ENCODE data around the gene GNG2. TPM values are rescaled to one million over a fixed set of nuclear protein-coding genes. Genes with fewer than 3 reads are reported as not detected.

Gene GNG2
- total and polyA plus RNA-seq, 9 of the 15 experiments (the other 6 are each of a cell fraction or from before 2014, with no cell fraction given) = 0.18 TPM; not detected in 8

- Histone ChIP-seq H3K27ac (ENCODE audit: extremely low read depth, low read depth, low read length) (no peak overlapping the region), H3K4me1 (replicated peaks in 1 of 2; ENCODE audit: control insufficient read depth in 2 of 2, insufficient read depth in 2 of 2, low read length in 2 of 2) (no peaks in the 10 kb centered on the region), H3K79me2 (ENCODE audit: control insufficient read depth, insufficient read depth, low read length) (no peaks in the 10 kb centered on the region), H3K9ac (ENCODE audit: insufficient read depth in 1 of 2, low read depth in 2 of 2, low read length in 2 of 2) (no peak overlapping the region), H3K4me2 (ENCODE audit: insufficient read depth, low read length) (no peak overlapping the region), H4K20me1 (replicated peaks; ENCODE audit: control insufficient read depth, insufficient read depth, low read length) (no peaks in the 10 kb centered on the region), H3K36me3 (ENCODE audit: control insufficient read depth, insufficient read depth, low read length) (no peaks in the 10 kb centered on the region), H3K4me3 (no peak overlapping the region), H3K9me3 (replicated peaks; ENCODE audit: control insufficient read depth, insufficient read depth, low read depth, low read length) (no peaks in the 10 kb centered on the region), H3K9me1 (ENCODE audit: control insufficient read depth, insufficient read depth, low read length) (no peaks in the 10 kb centered on the region), H2AFZ (ENCODE audit: low read depth, low read length) (no peak overlapping the region), H3K27me3 (ENCODE audit: control insufficient read depth in 2 of 2, insufficient read depth in 2 of 2, low read length in 2 of 2) (no peaks in the 10 kb centered on the region)
- TF ChIP-seq OTX1 (CRISPR knock-in tag; IDR thresholded peaks at IDR 0.05) (no peak), TFAP4 (CRISPR knock-in tag; IDR thresholded peaks at IDR 0.05; ENCODE audit: borderline replicate concordance) (no peak), ZNF324 (CRISPR knock-in tag; IDR thresholded peaks at IDR 0.05) (no peak), RFX5 (IDR thresholded peaks at IDR 0.05; ENCODE audit: low read depth, low read length) (no peak)
- intact Hi-C loops (cut with micrococcal nuclease) = no loop called here
- CTCF ChIA-PET (ENCODE audit: low intra/inter-chr PET ratio) = no interaction called here
- 0% methylated on average over 2 of the region's 2 CpGs for WGBS (ENCODE audit: insufficient coverage, low coverage, missing lambda C conversion rate)
- ATAC-seq = no peak
- no peak for FAIRE-seq
- no peak for DNase-seq (ENCODE audit: extremely low read depth in 1 of 4, low spot score in 3 of 4)
- in situ Hi-C loops (cut with MboI) = no loop called here
- POLR2A ChIA-PET = no interaction called here
- BruUV-seq (replicated peaks) = no TSS peak
Measured at GRCh38 chr14:51817326-51817725, 43.1 kb upstream of the GNG2 start.

GRCh38 chr14:51818748-51819380, 41.5 kb upstream of the GNG2 start:
- TF ChIP-seq POU5F1 (IDR thresholded peaks at IDR 0.05; ENCODE audit: borderline replicate concordance, low read depth, low read length, partially characterized antibody) (no peak), ZNF354B (CRISPR knock-in tag; IDR thresholded peaks at IDR 0.05) (no peak), ZC3H11A (IDR thresholded peaks at IDR 0.05; ENCODE audit: low read depth, low read length) (no peak), RBM22 (IDR thresholded peaks at IDR 0.05; ENCODE audit: low read depth, low read length, poor library complexity, severe bottlenecking) (no peak)
- Histone ChIP-seq H3K27me3 (ENCODE audit: control insufficient read depth in 2 of 2, insufficient read depth in 2 of 2, low read length in 2 of 2) (no peaks in the 10 kb centered on the region), H3K4me3 (no peak overlapping the region), H3K9me1 (ENCODE audit: control insufficient read depth, insufficient read depth, low read length) (no peaks in the 10 kb centered on the region), H3K4me2 (ENCODE audit: insufficient read depth, low read length) (no peak overlapping the region), H3K9me3 (replicated peaks; ENCODE audit: control insufficient read depth, insufficient read depth, low read depth, low read length) (no peaks in the 10 kb centered on the region), H3K79me2 (ENCODE audit: control insufficient read depth, insufficient read depth, low read length) (no peaks in the 10 kb centered on the region), H2AFZ (ENCODE audit: low read depth, low read length) (no peak overlapping the region), H3K4me1 (replicated peaks in 1 of 2; ENCODE audit: control insufficient read depth in 2 of 2, insufficient read depth in 2 of 2, low read length in 2 of 2) (no peaks in the 10 kb centered on the region), H3K27ac (ENCODE audit: extremely low read depth, low read depth, low read length) (no peak overlapping the region), H4K20me1 (replicated peaks; ENCODE audit: control insufficient read depth, insufficient read depth, low read length) (no peaks in the 10 kb centered on the region), H3K36me3 (ENCODE audit: control insufficient read depth, insufficient read depth, low read length) (no peaks in the 10 kb centered on the region), H3K9ac (ENCODE audit: insufficient read depth in 1 of 2, low read depth in 2 of 2, low read length in 2 of 2) (no peak overlapping the region)
- BruUV-seq (replicated peaks) = no TSS peak
- DNase-seq (ENCODE audit: extremely low read depth in 1 of 4, low spot score in 3 of 4) = no peak
- FAIRE-seq = no peak
- ChIA-PET POLR2A (interaction anchor here (0.6 to 1.2 kb wide), 3 partner anchors 10 to 227 kb away, joined by 3 to 4 read pairs (median 3); no protein-coding TSS in a partner anchor), CTCF (ENCODE audit: low intra/inter-chr PET ratio) (no interaction called here)
- intact Hi-C loops (cut with micrococcal nuclease) (no loop called here), in situ Hi-C loops (cut with MboI) (no loop called here)
- 0% methylated on average over 9 of the region's 9 CpGs for WGBS (ENCODE audit: insufficient coverage, low coverage, missing lambda C conversion rate)
- no peak for ATAC-seq
